Activated T-cell treated with anti-CD3 and anti-CD28 coated beads, Interleukin-2, amount 50 U/mL, for 24 hours (primary cell): ENCODE results near the gene TNXB.
"Not testable (repeated sequence)": the region's sequence is repeated elsewhere in the genome, so short reads cannot be mapped to it uniquely, and the experiment has no call there.

Experiments
- DNase-seq: peaks from one replicate; pipeline ENCODE4 v3.0.0-alpha.2; 2020
- H3K27ac Mint-ChIP-seq: 2 replicates; pipeline ENCODE4 v1.8.0; 2020; ENCODE audit warnings: mild to moderate bottlenecking, mixed read lengths
- H3K27me3 Mint-ChIP-seq: 2 replicates; pipeline ENCODE4 v1.8.0; 2020; ENCODE audit warnings: mixed read lengths
- H3K36me3 Mint-ChIP-seq: 2 replicates; pipeline ENCODE4 v1.8.0; 2020; ENCODE audit warnings: low read depth, mixed read lengths
- H3K4me1 Mint-ChIP-seq: 2 replicates; pipeline ENCODE4 v1.8.0; 2020; ENCODE audit warnings: low read depth, mixed read lengths
- H3K4me3 Mint-ChIP-seq: 2 replicates; pipeline ENCODE4 v1.8.0; 2020; ENCODE audit warnings: mild to moderate bottlenecking, moderate library complexity, mixed read lengths
- H3K9me3 Mint-ChIP-seq: 2 replicates; pipeline ENCODE4 v1.8.0; 2020; ENCODE audit warnings: mixed read lengths

The TNXB gene

GRCh38 chr6:32041385-32041784 is 67.8 kb downstream of the TNXB start:
- H3K27me3 Mint-ChIP-seq, H3K4me1 Mint-ChIP-seq, H3K4me3 Mint-ChIP-seq, H3K9me3 Mint-ChIP-seq, H3K36me3 Mint-ChIP-seq, H3K27ac Mint-ChIP-seq, DNase-seq: not testable (repeated sequence)

GRCh38 chr6:32041050-32041321 is 68.2 kb downstream of the TNXB start:
- H3K9me3 Mint-ChIP-seq, H3K4me3 Mint-ChIP-seq, DNase-seq, H3K27ac Mint-ChIP-seq, H3K4me1 Mint-ChIP-seq, H3K27me3 Mint-ChIP-seq, H3K36me3 Mint-ChIP-seq: not testable (repeated sequence)

DNA sequence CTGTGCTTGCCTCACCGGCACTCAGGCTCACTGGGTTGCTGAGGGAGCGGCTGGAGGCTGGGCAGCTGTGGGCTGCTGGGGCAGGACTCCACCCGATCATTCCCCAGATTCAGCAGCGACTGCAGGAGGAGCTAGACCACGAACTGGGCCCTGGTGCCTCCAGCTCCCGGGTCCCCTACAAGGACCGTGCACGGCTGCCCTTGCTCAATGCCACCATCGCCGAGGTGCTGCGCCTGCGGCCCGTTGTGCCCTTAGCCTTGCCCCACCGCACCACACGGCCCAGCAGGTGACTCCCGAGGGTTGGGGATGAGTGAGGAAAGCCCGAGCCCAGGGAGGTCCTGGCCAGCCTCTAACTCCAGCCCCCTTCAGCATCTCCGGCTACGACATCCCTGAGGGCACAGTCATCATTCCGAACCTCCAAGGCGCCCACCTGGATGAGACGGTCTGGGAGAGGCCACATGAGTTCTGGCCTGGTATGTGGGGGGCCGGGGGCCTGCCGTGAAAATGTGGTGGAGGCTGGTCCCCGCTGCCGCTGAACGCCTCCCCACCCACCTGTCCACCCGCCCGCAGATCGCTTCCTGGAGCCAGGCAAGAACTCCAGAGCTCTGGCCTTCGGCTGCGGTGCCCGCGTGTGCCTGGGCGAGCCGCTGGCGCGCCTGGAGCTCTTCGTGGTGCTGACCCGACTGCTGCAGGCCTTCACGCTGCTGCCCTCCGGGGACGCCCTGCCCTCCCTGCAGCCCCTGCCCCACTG is 68.7 kb downstream of the TNXB start:
- H3K36me3 Mint-ChIP-seq = not testable (repeated sequence)

DNA sequence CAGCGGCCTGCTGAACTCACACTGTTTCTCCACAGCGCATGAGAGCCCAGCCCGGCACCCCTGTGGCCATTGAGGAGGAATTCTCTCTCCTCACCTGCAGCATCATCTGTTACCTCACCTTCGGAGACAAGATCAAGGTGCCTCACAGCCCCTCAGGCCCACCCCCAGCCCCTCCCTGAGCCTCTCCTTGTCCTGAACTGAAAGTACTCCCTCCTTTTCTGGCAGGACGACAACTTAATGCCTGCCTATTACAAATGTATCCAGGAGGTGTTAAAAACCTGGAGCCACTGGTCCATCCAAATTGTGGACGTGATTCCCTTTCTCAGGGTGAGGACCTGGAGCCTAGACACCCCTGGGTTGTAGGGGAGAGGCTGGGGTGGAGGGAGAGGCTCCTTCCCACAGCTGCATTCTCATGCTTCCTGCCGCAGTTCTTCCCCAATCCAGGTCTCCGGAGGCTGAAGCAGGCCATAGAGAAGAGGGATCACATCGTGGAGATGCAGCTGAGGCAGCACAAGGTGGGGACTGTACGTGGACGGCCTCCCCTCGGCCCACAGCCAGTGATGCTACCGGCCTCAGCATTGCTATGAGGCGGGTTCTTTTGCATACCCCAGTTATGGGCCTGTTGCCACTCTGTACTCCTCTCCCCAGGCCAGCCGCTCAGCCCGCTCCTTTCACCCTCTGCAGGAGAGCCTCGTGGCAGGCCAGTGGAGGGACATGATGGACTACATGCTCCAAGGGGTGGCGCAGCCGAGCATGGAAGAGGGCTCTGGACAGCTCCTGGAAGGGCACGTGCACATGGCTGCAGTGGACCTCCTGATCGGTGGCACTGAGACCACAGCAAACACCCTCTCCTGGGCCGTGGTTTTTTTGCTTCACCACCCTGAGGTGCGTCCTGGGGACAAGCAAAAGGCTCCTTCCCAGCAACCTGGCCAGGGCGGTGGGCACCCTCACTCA is 69.5 kb downstream of the TNXB start:
- not testable (repeated sequence) for DNase-seq, H3K9me3 Mint-ChIP-seq, H3K4me3 Mint-ChIP-seq

More for the DNA sequence above, 68.7 kb downstream of the TNXB start:
- DNase-seq, H3K27ac Mint-ChIP-seq, H3K27me3 Mint-ChIP-seq, H3K4me3 Mint-ChIP-seq, H3K4me1 Mint-ChIP-seq, H3K9me3 Mint-ChIP-seq: not testable (repeated sequence)

GRCh38 chr6:32038878-32039277 is 70.3 kb downstream of the TNXB start:
- not testable (repeated sequence) for H3K4me3 Mint-ChIP-seq, H3K27me3 Mint-ChIP-seq, H3K4me1 Mint-ChIP-seq, H3K9me3 Mint-ChIP-seq, DNase-seq, H3K27ac Mint-ChIP-seq, H3K36me3 Mint-ChIP-seq

More for the DNA sequence above, 69.5 kb downstream of the TNXB start:
- H3K27me3 Mint-ChIP-seq, H3K27ac Mint-ChIP-seq, H3K36me3 Mint-ChIP-seq, H3K4me1 Mint-ChIP-seq: not testable (repeated sequence)

DNA sequence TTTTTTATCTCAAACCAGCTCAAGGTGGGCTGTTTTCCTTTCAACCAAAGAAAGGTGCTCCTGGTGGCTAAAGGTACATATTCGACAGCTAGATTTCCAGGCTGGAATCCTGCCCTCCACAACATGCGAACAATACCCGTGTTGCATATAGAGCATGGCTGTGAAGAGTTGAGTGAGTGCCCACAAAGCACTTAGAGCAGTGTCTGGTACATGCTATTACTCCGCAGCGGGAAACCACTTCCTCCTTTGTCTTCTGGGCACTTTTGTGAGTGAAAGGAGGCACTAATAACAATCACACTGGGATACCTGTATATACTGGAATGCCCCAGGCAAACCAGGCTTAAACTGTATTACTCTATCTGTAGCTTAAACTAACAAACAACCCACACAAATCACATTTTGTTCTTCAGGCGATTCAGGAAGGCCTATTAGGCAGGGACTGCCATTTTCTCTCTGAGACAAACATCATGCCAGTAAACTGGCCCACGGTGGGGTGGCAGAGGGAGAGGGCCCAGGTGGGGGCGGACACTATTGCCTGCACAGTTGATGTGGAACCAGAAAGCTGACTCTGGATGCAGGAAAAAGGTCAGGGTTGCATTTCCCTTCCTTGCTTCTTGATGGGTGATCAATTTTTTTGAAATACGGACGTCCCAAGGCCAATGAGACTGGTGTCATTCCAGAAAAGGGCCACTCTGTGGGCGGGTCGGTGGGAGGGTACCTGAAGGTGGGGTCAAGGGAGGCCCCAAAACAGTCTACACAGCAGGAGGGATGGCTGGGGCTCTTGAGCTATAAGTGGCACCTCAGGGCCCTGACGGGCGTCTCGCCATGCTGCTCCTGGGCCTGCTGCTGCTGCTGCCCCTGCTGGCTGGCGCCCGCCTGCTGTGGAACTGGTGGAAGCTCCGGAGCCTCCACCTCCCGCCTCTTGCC is 71.3 kb downstream of the TNXB start, which contains the start of gene CYP21A2:
Gene CYP21A2 (plus strand): TSS at position 818 of the 927 bp plus-strand sequence. CDS start 8 bp downstream, at position 826.
- H3K27ac Mint-ChIP-seq, H3K36me3 Mint-ChIP-seq, DNase-seq, H3K9me3 Mint-ChIP-seq, H3K4me1 Mint-ChIP-seq, H3K27me3 Mint-ChIP-seq, H3K4me3 Mint-ChIP-seq: not testable (repeated sequence)

DNA sequence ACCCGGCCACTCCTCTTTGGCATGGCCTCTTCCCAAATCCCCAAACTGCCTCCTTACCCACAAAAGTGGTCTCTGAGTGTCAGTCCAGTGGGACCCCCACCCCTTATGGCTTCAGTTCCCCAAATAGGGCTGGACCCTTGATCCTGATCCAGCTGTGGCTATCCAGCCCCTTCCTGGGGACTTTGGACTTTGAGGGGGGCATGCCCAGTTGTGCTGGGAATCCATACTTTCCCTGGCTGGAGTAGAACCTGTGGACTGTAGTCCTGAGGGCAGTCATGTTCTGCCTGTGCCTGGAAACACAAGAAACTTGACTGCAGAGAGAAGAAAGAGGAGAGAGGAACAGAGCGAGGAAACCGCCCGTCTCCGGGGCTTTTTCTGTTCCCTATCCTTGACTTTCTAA is 72.0 kb downstream of the TNXB start:
- H3K27ac Mint-ChIP-seq, DNase-seq, H3K4me3 Mint-ChIP-seq, H3K9me3 Mint-ChIP-seq, H3K36me3 Mint-ChIP-seq, H3K27me3 Mint-ChIP-seq, H3K4me1 Mint-ChIP-seq: not testable (repeated sequence)

DNA sequence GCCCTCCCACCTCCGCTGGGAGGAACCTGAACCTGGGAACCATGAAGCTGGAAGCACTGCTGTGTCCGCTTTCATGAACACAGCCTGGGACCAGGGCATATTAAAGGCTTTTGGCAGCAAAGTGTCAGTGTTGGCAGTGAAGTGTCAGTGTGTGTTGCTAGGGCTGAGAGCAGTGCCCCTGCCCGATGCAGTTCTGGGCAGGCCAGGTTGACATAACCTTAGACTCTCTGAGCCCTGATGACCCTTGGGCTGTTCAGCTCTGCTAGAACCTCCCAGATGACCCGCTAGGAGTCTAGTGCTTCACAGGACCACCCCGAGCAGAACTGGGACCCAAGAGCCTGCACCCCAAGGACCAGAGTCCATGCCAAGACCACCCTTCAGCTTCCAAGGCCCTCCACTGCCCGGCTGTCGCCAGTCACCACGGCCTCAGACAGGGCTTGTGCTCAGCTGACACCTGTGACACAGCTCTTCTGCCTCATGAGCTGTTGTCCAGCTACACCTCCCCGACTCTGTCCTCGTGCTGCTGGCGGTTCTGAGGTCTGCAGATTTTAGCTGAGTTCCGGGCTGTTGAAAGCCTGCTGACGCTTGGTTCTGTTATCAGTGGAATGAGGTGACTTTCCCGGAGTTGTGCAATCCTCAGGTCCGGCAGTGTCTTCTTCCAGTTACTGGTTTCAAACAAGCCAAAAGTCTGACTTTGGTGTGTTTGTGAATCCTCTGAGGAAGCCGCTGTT is 73.7 kb downstream of the TNXB start:
- H3K27me3 Mint-ChIP-seq, DNase-seq, H3K4me1 Mint-ChIP-seq, H3K36me3 Mint-ChIP-seq, H3K9me3 Mint-ChIP-seq, H3K4me3 Mint-ChIP-seq, H3K27ac Mint-ChIP-seq: not testable (repeated sequence)

DNA sequence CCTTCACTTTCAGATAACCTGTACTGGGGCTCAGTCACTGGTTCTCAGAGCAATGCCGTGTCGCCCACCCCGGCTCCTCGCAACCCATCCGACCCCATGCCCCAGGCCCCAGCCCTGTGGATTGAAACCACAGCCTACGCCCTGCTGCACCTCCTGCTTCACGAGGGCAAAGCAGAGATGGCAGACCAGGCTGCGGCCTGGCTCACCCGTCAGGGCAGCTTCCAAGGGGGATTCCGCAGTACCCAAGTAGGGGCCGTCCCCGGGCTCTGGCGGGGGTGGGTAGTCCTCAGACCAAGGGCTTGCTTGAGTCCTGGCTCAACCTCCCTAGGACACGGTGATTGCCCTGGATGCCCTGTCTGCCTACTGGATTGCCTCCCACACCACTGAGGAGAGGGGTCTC is 79.6 kb downstream of the TNXB start:
- not testable (repeated sequence) for H3K27ac Mint-ChIP-seq, H3K27me3 Mint-ChIP-seq, H3K4me1 Mint-ChIP-seq

DNA sequence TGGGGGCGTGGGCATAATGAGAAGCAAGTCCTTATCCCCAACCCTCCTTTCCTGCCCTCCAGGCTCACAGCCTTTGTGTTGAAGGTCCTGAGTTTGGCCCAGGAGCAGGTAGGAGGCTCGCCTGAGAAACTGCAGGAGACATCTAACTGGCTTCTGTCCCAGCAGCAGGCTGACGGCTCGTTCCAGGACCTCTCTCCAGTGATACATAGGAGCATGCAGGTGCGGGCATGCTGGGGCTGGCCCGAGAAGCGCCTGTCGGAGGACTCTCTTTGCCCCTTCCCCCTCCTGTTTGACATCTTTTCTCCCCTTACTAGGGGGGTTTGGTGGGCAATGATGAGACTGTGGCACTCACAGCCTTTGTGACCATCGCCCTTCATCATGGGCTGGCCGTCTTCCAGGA is 80.5 kb downstream of the TNXB start:
- not testable (repeated sequence) for H3K27me3 Mint-ChIP-seq, H3K4me1 Mint-ChIP-seq, H3K27ac Mint-ChIP-seq, DNase-seq, H3K9me3 Mint-ChIP-seq, H3K4me3 Mint-ChIP-seq, H3K36me3 Mint-ChIP-seq

More for the DNA sequence above, 79.6 kb downstream of the TNXB start:
- not testable (repeated sequence) for H3K9me3 Mint-ChIP-seq, H3K36me3 Mint-ChIP-seq, DNase-seq, H3K4me3 Mint-ChIP-seq

- not testable (repeated sequence) for H3K9me3 Mint-ChIP-seq, H3K27ac Mint-ChIP-seq, H3K4me3 Mint-ChIP-seq, H3K4me1 Mint-ChIP-seq, H3K36me3 Mint-ChIP-seq, H3K27me3 Mint-ChIP-seq, DNase-seq
Measured at GRCh38 chr6:32022100-32022499, 87.0 kb downstream of the TNXB start.

DNA sequence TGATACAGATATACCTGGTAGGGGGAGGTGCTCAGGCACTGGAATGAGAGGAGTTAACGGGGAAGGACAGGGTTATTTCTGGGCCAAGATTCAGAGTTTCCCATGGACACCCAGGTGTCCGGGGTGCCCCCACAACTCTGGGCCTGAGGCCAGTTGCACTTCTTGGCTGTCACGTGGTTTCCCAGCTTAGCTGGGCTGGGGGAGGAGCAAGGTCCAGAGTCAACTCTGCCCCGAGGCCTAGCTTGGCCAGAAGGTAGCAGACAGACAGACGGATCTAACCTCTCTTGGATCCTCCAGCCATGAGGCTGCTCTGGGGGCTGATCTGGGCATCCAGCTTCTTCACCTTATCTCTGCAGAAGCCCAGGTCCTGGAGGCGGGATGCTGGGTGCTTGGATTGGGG is 94.6 kb downstream of the TNXB start, which contains the start of gene C4B:
Gene C4B (plus strand): TSS at position 249 of the 400 bp plus-strand sequence. CDS start 51 bp downstream, at position 300.
- not testable (repeated sequence) for H3K9me3 Mint-ChIP-seq, H3K4me1 Mint-ChIP-seq, H3K27ac Mint-ChIP-seq, DNase-seq, H3K36me3 Mint-ChIP-seq, H3K4me3 Mint-ChIP-seq, H3K27me3 Mint-ChIP-seq

DNA sequence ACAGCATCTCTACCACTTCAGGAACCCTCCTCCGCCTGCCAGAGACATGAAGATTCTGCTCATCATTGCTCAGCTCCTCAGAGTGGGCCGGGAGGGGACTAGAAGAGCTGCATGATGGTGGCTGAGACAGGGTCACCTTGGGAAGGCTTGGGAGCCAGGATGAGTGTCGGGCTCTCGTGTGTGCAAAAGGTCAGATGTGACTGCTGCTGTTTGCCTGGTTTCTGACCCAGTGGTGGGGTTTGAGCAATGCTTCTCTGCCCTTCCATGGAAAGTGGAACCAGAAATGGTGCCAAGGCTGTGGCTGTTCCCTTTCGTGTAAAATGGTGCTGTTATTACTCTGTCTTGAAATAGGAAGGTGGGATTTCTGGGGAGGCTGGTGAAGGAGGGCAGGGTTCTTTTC is 95.4 kb downstream of the TNXB start:
- not testable (repeated sequence) for H3K9me3 Mint-ChIP-seq, H3K36me3 Mint-ChIP-seq, H3K4me1 Mint-ChIP-seq, H3K27ac Mint-ChIP-seq, DNase-seq, H3K27me3 Mint-ChIP-seq, H3K4me3 Mint-ChIP-seq
